Neural cell (in vitro differentiated cells): ENCODE results near the gene C20orf144.

ENCODE experiments used
- CTCF ChIP-seq: fragments of 450-650 bp; IDR thresholded peaks from 2 replicates; pipeline ENCODE4 v1.5.1; 2014; ENCODE audit warnings: antibody characterized with exemption, mild to moderate bottlenecking, moderate library complexity; ENCODE audit not compliant: poor library complexity, severe bottlenecking
- EZH2 ChIP-seq: fragments of 200-600, 300-800 bp; shearing (Covaris generic), sonication (generic); IDR thresholded peaks from 2 replicates; pipeline ENCODE4 v1.6.1; 2014; ENCODE audit warnings: antibody characterized with exemption, low read length, borderline replicate concordance, mild to moderate bottlenecking; ENCODE audit not compliant: insufficient read depth, poor library complexity, severe bottlenecking
- RAD21 ChIP-seq: fragments of 450-650 bp; conservative IDR thresholded peaks from 2 replicates; pipeline ENCODE4 v1.6.1; 2014; ENCODE audit warnings: antibody characterized with exemption, mild to moderate bottlenecking, moderate library complexity

DNA sequence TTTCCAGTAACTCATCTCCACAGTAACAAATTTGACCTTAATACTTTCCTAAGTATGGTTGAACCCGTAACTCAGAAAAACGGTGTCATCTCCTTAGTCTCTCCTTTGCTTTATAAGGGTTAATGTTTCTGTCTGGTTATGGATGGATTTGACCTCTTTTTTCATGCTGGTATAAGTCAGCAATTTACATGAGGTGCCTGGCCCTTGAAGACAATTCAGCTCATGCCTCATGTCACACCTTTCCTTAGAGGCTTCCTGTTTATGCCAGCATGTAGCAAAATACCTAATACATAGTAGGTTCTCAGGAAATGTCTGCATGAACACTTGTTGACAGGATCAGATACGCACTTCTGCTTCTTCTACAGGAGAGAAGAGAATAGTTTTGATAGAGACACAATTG lies 37.7 kb upstream of the C20orf144 start:
- TF ChIP-seq RAD21 (no peak), EZH2 (no peak), CTCF (no peak)
